Renal cortex interstitium (tissue), 11 donors: ENCODE measurements around the gene ERMP1. TPM values are rescaled to one million over a fixed set of nuclear protein-coding genes. Genes with fewer than 3 reads are reported as not detected.
"Not testable (repeated sequence)": the region's sequence is repeated elsewhere in the genome, so short reads cannot be mapped to it uniquely, and the experiment has no call there.

Experiments used
- DNase-seq, 11 donors: peaks; one replicate each; pipeline ENCODE4 v3.0.0-alpha.2; 2013; ENCODE audit warnings: low read depth in 9 of 11, low spot score in 4 of 11; ENCODE audit errors: extremely low read depth in 1 of 11
- polyA plus RNA-seq, 3 donors: library from polyadenylated mRNA; unstranded; fragments of 120-200 nt; gene quantifications; one replicate each; pipeline ENCODE4 v1.2.1, GENCODE V29; 2013; ENCODE audit not compliant: insufficient read length in 3 of 3

The ERMP1 gene
- polyA plus RNA-seq, 3 donors: 46.6 to 52.3 (median 49.3) TPM

DNA sequence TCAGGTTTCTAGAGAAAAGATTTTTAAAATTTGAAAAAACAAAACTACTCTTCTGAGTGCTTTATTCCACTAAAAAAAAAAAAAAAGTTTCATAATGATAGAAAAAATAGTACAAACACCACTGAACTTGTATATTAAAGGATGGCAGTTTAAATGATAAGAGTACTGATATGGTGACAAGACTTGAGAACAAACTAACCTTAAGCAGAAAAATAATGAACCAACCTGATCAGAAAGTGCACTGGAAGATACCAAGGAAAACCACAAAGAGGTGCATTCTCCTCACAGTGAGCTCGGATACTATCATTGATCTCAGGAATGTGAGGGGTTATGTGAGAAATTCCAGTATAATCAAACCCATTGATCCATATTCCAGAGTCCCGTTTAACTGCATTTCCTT, 34.3 kb downstream of the ERMP1 start:
- DNase-seq: no peak

DNA sequence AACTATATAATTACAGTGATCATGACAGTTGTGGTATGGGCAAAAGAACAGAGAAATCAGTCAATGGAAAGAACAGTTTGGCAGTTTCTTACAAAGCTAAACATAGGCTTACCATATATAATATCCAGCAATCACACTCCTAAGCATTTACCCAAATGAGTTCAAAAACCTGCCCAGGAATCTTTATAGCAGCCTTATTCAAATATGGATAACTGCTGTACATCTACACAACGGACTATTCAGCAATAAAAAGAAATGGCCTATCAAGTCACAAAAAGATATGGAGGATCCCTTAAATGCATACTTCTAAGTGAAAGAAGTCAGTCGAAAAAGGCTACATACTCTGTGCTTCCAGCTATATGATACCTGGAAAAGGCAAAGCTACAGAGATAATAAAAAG, 36.6 kb downstream of the ERMP1 start:
- no peak for DNase-seq

DNA sequence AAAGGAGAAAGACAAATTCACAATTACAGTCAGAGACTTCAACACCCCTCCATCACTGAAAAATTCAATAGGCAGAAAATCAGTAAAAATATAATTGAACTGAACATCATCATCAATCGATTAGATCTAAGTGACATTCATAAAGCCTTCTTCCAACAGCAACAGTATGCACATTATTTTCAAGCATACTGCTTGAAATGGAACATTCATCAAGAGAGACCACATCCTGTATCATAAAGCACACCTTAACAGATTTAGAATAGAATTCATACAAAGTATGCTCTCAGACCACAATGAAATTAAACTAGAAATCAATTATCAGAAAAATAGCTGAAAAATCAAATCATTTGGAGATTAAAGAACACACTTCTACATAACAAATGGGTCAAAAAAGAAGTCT, 39.1 kb downstream of the ERMP1 start:
- DNase-seq: no peak

DNA sequence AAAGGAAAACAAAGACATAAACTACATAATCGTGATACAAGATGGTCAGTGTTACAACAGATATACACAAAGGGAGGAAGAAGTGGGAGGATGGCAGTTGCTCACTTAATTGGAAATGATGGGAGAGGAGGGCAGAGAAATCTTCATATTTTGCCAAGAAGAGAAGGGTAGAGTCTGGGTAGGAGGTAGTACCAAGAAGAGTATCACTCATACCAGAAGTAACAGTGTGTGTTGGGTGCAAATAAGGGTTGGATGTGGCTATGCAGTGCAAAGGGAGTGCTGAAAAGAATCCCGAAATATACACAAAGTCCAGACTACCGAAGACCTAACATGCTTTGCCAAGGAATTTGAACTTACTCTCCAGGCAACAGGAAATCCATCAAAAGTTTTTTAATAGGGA, 41.0 kb downstream of the ERMP1 start:
- DNase-seq: no peak

DNA sequence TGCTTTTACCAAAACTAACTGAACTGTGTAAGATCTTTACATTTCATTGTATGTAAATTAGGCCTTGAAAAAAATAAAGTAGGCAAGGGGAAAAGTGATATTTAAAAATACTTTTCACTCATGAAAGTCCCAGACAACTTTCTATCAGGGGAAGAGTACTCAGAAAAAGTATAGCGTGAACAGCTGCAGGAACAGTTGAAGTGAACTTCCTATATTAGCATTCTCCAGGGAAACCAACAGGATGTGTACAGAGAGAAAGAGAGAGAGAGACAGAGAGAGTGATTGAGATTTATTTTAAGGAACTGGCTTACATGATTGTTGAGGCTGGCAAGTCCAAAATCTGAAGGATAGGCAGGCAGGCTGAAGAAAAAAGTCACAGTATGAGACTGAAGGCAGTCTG, 42.0 kb downstream of the ERMP1 start:
- no peak for DNase-seq

DNA sequence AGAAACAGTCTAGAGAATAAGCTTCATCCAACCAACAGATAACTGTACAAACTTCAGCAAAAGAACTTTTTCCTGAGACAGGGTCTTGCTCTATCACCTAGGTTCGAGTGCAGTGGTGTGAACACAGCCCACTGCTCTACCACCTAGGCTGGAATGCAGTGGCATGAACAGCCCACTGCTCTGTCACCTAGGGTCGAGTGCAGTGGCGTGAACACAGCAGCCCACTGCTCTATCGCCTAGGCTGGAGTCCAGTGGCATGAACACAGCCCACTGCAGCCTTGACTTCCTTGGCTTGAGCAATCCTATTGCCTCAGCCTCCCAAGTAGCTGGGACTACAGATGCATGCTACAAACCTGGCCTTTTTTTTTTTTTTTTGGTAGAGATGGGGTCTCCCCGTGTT, 43.4 kb downstream of the ERMP1 start:
- no peak for DNase-seq

DNA sequence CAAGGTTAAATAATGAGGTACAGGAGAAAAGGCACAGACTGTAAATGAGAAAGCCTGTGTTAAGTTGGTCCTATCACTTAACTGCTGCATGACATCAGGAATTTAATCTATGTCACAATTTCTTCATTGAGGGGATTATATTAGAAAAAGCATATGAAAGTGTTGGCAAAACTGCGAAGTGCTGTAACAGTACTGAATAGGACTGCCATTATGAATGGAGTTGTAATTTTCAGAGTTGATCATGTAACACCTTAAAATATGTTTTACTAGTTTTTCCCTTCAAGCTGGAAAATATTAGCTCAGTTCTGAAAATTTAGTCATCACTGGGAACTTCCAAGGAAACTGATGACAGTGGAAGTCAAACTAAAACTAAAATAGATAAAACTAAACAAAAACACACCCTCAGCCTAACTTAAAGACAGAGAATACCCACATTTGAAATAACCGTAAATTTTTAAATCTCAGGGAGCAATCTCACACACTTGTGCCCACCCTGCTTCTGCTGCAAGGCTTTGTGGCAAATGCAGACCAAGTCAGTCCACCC, 45.1 kb downstream of the ERMP1 start:
- no peak for DNase-seq

DNA sequence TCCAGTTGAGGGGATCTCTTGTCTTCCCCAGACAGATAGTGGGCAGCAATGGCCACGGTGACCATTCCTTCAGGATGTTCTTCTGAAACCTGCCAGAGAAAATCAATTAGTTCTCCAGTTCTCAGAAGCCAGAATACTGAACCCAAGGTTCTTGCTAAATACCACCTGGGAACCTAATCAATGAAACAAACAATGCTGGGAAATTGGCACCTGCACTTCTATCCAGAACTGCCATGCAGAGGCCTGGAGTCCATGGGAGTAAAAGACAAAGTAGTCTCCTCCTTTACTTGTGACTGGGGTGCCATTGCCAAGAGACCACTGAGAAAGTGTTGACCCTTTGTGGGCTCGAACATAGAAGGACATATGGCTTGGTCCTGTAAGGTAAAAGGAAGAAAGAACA, 45.7 kb downstream of the ERMP1 start:
- DNase-seq: no peak

DNA sequence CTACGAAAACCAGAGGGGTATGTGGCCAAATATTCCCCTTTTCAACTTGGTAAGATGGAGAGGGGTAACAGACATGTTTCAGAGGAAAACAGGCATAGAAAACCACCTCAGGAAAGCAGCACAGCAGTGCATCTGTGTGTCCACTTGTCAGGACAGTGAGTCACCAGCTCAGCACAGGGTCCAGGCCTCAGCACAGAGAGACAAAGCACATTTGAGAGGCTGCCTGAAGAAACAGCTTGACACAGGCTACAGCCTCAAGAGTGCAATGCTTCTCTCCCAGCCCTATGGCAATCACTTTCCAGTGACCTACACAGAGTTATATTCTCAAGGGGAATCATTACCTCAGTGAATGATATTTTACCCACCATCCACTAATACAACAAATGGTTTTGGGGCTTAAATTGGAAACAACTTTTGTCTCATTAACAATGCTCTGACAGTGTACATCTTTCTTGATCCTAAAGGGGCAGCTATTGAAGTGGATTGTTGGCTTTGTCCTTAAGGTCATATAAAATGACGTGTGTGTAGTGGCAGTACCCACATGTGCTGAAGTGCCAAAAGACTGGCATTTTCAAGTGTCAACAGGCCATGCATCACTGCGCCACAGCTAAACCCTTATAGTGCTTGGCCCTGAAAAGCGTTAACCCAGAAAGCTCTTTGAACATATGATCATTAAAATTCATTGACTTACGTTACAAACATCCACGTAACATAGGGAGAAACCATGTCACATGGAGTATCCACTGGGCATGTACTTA, 46.4 kb downstream of the ERMP1 start:
- no peak for DNase-seq

DNA sequence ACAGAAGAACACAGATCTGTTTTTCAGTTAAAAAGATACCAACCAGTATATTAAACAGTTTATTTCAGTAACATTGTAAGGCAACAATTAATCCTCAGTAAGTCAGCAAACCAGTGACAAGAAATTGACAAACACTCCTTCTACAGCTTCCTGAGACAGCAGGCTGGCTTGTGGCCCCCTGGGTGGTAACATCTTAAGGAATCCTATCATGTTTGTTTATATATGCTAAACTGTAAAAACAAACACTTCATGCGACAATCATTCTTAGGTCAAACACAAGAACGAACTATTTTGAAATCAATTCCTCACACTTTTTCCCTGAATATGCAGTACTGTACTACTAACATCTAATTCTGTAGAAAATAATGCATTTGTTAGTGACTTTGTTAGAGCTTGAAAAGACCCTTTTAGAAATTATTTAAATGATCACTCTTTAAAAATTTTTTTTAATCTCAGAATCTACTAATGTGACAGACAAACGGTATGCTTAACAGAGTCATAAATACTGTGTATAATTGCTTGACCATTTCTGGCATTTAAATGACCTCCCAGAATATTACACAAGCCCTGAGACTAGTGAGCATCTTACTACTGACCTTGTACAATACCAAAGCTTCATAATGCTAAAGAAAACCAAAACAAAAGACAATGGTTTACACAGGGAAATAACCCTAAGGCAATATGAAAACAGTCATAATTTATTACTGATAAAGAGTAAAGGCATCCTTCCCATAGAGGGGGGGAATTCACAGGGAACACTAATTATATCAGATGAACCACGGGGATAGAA, 48.2 kb downstream of the ERMP1 start:
- no peak for DNase-seq

DNA sequence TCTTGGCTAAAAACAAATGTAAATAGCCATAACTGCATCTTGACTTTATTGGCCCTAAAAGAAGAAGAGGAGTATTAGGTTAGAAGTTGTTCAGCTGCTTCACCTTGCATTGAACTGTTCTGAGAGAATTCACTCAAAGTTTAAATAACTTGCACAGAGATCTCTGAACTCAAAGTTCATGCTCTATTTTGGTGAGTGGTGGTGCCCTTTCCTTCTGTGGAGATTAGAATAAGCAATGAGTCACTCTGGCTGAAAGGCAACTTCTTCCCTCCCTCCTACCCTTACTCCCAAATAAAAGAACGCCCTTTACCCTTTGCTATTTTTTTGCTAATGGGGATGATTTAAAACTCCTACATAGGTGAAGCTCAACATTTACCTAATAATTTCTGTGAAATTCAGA, 48.9 kb downstream of the ERMP1 start:
- no peak for DNase-seq

DNA sequence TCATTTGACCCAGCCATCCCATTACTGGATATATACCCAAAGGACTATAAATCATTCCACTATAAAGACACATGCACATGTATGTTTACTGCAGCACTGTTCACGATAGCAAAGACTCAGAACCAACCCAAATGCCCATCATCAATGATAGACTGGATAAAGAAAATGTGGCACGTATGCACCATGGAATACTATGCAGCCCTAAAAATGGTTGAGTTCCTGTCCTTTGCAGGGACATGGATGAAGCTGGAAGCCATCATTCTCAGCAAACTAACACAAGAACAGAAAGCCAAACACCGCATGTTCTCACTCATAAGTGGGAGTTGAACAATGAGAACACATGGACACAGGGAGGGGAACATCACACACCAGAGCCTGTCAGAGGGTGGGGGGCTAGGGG, 49.5 kb downstream of the ERMP1 start:
- DNase-seq: not testable (repeated sequence)

DNA sequence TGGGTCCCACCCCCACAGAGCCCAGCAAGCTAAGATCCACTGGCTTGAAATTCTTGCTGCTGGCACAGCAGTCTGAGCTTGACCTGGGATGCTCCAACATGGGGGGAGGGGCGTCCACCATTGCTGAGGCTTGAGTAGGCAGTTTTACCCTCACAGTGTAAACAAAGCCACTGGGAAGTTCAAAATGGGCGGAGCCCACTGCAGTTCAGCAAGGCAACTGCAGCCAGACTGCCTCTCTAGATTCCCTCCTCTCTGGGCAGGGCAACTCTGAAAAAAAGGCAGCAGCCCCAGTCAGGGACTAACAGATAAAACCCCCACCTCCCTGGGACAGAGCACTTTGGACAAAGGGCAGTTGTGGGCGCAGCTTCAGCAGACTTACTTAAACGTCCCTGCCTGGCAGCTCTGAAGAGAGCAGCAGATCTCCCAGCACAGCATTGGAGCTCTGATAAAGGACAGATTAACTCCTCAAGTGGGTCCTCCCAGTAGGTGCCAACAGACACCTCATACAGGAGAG, 53.2 kb downstream of the ERMP1 start:
- not testable (repeated sequence) for DNase-seq

DNA sequence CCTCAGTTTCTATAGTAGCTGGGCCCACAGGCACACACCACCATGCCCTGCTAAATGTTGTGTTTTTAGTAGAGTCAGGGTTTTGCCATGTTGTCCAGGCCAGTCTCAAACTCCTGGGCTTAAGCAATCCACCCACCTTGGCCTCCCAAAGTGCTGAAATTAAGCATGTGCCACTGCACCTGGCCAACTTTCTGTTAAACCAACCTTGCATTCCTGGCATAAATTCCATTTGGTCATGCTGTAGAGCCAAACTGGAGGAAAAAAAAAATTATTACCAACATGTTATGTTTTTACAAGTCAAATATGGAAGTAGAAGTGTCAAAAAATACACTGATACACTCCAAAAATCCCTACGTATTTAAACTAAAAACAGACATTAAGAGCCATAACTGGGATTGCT, 54.1 kb downstream of the ERMP1 start:
- no peak for DNase-seq

DNA sequence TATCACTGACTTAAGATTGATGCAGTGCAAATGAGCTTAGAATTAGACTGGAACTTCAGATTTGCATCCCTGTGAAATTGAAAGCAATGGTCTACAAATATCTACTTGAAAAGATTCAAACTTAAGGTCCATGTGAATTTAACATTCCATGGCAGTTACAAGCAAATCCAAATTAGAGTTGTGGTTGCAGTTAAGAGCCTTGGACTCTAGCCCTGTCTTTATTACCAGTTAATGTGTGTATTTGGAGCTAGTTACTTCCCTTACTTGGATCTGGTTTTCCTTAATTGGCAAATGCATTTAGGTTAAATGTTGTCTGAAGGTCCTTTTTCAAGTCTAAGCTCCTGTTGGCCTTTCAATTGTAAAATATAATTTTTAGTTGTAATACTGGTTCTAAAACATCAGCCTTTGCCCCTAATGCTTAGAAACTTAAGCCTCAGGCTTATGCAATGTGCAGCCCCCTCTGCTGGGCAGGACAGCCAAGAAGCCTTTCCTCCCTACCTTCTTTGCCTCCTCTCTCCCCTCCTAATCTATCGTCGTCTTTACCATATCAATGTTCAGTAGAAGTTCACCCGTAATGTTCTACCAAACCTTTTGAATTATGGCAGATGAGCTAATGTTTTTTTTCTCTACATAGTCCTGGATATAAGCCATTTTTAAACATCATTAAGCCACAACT, 59.5 kb downstream of the ERMP1 start:
- no peak for DNase-seq

DNA sequence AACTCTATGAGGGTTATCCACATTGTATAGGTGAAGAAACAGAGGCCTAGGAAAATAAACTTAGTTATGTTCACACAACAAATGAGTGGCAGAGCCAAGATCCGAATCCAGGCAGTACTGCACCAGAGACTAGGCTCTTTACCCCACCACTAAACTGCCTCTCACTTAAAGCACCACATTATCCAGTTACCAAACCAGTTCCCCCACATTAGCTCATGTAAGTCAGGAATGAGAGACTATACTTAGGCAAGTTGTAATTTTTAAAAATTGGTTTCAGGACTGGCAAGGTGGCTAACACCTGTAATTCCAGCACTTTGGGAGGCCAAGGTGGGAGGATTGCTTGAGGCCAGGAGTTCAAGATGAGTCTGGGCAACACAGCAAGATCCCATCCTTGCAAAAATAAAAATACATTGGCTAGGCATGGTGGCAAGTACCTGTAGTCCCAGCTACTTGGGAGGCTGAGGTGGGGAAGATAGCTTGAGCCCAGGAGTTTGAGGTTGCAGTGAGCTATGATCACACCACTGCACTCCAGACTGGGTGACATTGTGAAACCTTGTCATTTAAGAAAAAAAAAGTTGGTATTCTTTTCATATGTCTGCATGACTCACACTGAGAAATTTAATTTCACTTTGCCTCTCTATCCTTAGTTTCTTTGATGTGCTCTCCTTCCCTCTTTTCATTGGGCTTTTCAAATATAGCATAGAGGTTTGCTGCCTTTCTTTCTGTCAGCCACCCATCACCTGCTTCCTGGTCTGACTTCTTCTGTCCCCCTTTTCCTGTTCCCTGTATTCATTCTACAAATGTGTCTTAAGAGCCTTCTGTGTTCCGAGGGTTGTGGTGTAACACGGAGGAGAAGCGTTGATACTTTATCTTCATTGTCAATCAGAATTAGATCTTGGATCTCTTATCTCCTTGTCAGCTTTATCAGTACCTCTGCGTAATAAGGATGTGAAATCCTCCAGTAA, 64.7 kb downstream of the ERMP1 start:
- no peak for DNase-seq

DNA sequence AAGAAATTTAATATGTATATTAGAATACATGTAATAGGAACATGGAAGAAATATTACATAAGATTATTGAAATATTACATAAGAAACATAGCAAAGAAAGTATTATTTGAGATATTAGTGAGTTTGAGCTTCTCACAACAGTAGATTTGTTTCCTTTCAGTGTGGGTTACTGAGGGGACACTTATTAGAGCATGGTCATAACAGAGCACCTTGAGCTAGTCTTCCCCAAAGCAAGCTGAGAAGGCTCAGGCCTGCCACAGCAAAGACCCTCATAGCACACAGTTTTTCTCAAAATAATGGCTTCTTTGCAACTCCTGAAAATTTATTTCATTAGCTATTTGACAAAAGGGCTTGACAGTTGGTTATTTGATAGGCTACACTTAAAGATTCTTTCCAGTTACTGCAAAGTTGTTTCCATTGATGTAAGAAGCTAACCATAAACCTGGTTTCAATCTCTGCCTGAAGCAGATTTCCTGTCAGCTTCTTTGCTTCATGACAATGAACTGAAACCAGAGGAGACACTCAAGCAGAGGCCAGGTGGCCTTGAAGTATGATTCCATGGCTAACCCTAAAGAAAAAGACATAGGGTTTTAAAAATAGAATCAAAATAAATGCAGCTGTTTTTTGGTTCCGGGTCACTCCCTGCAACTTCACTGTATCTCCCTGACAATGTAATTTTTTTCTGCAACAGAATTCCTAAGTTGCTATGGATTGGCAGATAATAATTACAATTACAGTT, 68.6 kb downstream of the ERMP1 start:
- DNase-seq: no peak

DNA sequence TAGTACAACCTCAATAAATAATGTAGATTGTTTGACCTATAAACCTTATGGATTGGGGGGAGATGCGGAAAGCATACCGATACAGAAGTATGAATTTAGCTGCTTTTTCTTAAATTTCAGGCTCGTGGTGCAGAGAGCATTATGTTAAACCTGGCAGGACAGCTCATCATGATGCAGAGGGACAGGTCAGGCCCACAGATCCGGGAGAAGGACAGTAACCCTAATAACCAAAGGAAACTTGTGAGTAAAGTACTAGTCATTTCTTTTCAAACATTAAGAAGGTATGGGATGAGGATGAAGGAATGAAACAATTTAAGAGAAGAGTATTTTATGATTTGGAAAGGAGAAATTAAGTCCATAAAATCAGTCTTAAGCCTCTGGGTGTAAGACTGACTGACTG, 70.5 kb downstream of the ERMP1 start:
- no peak for DNase-seq
